Measurements from ENCODE around the gene DHX35. TPM values are rescaled to one million over a fixed set of nuclear protein-coding genes. Genes with fewer than 3 reads are reported as not detected.

Gene DHX35
- total and polyA plus RNA-seq, 2 of the 13 experiments (the other 11 are each of a cell fraction or from before 2014, with no cell fraction given) = 25.8 to 28.7 TPM

DNA sequence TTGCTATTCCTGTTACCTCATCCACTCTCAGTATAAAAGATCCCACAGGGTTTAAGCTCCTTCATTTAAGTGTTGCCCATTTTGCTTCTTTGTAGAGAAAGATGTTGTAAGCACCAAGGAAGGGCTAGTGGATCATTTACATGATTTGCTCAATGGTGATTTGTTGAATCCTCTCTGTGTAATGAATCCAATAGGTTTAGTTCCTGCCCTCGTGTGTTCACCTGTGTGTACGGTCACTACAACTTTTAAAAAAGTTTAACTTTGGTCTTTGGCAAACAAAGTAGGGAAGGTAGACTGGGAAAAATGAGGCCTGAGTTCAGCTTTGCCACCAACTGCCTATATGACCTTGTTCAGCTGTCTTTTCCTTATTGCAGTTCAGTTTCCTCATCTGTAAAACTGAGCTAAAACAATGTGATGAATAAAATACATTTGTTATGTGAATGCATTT, 51.5 kb downstream of the DHX35 start (continued):
- TF ChIP-seq, protein P1, sequence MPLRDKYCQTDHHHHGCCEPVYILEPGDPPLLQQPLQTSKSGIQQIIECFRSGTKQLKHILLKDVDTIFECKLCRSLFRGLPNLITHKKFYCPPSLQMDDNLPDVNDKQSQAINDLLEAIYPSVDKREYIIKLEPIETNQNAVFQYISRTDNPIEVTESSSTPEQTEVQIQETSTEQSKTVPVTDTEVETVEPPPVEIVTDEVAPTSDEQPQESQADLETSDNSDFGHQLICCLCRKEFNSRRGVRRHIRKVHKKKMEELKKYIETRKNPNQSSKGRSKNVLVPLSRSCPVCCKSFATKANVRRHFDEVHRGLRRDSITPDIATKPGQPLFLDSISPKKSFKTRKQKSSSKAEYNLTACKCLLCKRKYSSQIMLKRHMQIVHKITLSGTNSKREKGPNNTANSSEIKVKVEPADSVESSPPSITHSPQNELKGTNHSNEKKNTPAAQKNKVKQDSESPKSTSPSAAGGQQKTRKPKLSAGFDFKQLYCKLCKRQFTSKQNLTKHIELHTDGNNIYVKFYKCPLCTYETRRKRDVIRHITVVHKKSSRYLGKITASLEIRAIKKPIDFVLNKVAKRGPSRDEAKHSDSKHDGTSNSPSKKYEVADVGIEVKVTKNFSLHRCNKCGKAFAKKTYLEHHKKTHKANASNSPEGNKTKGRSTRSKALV (CRISPR knock-in tag; IDR thresholded peaks at IDR 0.05) = 0 out of 2 replicates have a peak, but pooled peaks have one; percentile 23
- TF ChIP-seq TGIF2 (CRISPR knock-in tag; IDR thresholded peaks at IDR 0.05) (no peak), SOX13 (IDR thresholded peaks at IDR 0.05) (no peak), SOX13 (CRISPR knock-in tag; conservative IDR thresholded peaks at IDR 0.05 in 1 of 2, IDR thresholded peaks at IDR 0.05 in 1 of 2) (peak in 1 of 2 experiments; percentile 50; a peak in 1 of 4 replicates), PHF5A (CRISPR knock-in tag; IDR thresholded peaks at IDR 0.05; ENCODE audit: low read depth, unreplicated experiment) (peak; percentile 27), NR2F2 (IDR thresholded peaks at IDR 0.05; ENCODE audit: borderline replicate concordance, low read depth) (peak; percentile 16; the same call in 1 of the 2 replicates), ZSCAN9 (CRISPR knock-in tag; IDR thresholded peaks at IDR 0.05; ENCODE audit: borderline replicate concordance) (no peak), ZNF264 (CRISPR knock-in tag; IDR thresholded peaks at IDR 0.05) (peak; percentile 59), TBX3 (IDR thresholded peaks at IDR 0.05; ENCODE audit: borderline replicate concordance) (no peak), GATAD1 (CRISPR knock-in tag; IDR thresholded peaks at IDR 0.05) (no peak), HNRNPK (IDR thresholded peaks at IDR 0.05; ENCODE audit: low read depth, low read length, poor library complexity, severe bottlenecking) (no peak), ZNF3 (CRISPR knock-in tag; IDR thresholded peaks at IDR 0.05) (peak; percentile 97)
- TF ChIP-seq, protein P2, sequence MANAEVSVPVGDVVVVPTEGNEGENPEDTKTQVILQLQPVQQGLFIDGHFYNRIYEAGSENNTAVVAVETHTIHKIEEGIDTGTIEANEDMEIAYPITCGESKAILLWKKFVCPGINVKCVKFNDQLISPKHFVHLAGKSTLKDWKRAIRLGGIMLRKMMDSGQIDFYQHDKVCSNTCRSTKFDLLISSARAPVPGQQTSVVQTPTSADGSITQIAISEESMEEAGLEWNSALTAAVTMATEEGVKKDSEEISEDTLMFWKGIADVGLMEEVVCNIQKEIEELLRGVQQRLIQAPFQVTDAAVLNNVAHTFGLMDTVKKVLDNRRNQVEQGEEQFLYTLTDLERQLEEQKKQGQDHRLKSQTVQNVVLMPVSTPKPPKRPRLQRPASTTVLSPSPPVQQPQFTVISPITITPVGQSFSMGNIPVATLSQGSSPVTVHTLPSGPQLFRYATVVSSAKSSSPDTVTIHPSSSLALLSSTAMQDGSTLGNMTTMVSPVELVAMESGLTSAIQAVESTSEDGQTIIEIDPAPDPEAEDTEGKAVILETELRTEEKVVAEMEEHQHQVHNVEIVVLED (CRISPR knock-in tag; IDR thresholded peaks at IDR 0.05; ENCODE audit: borderline replicate concordance) = peak; percentile 33; the same call in 1 of the 2 replicates
- TF ChIP-seq, protein P3, sequence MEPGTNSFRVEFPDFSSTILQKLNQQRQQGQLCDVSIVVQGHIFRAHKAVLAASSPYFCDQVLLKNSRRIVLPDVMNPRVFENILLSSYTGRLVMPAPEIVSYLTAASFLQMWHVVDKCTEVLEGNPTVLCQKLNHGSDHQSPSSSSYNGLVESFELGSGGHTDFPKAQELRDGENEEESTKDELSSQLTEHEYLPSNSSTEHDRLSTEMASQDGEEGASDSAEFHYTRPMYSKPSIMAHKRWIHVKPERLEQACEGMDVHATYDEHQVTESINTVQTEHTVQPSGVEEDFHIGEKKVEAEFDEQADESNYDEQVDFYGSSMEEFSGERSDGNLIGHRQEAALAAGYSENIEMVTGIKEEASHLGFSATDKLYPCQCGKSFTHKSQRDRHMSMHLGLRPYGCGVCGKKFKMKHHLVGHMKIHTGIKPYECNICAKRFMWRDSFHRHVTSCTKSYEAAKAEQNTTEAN (CRISPR knock-in tag; conservative IDR thresholded peaks at IDR 0.05) = 0 out of 2 replicates have a peak, but pooled peaks have one; percentile 36
- TF ChIP-seq, protein P4, sequence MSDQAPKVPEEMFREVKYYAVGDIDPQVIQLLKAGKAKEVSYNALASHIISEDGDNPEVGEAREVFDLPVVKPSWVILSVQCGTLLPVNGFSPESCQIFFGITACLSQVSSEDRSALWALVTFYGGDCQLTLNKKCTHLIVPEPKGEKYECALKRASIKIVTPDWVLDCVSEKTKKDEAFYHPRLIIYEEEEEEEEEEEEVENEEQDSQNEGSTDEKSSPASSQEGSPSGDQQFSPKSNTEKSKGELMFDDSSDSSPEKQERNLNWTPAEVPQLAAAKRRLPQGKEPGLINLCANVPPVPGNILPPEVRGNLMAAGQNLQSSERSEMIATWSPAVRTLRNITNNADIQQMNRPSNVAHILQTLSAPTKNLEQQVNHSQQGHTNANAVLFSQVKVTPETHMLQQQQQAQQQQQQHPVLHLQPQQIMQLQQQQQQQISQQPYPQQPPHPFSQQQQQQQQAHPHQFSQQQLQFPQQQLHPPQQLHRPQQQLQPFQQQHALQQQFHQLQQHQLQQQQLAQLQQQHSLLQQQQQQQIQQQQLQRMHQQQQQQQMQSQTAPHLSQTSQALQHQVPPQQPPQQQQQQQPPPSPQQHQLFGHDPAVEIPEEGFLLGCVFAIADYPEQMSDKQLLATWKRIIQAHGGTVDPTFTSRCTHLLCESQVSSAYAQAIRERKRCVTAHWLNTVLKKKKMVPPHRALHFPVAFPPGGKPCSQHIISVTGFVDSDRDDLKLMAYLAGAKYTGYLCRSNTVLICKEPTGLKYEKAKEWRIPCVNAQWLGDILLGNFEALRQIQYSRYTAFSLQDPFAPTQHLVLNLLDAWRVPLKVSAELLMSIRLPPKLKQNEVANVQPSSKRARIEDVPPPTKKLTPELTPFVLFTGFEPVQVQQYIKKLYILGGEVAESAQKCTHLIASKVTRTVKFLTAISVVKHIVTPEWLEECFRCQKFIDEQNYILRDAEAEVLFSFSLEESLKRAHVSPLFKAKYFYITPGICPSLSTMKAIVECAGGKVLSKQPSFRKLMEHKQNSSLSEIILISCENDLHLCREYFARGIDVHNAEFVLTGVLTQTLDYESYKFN (CRISPR knock-in tag; conservative IDR thresholded peaks at IDR 0.05) = peak; percentile 86
- TF ChIP-seq, protein P5, sequence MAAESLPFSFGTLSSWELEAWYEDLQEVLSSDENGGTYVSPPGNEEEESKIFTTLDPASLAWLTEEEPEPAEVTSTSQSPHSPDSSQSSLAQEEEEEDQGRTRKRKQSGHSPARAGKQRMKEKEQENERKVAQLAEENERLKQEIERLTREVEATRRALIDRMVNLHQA (CRISPR knock-in tag; IDR thresholded peaks at IDR 0.05) = 0 out of 2 replicates have a peak, but pooled peaks have one; percentile 14
- TF ChIP-seq, protein P6, sequence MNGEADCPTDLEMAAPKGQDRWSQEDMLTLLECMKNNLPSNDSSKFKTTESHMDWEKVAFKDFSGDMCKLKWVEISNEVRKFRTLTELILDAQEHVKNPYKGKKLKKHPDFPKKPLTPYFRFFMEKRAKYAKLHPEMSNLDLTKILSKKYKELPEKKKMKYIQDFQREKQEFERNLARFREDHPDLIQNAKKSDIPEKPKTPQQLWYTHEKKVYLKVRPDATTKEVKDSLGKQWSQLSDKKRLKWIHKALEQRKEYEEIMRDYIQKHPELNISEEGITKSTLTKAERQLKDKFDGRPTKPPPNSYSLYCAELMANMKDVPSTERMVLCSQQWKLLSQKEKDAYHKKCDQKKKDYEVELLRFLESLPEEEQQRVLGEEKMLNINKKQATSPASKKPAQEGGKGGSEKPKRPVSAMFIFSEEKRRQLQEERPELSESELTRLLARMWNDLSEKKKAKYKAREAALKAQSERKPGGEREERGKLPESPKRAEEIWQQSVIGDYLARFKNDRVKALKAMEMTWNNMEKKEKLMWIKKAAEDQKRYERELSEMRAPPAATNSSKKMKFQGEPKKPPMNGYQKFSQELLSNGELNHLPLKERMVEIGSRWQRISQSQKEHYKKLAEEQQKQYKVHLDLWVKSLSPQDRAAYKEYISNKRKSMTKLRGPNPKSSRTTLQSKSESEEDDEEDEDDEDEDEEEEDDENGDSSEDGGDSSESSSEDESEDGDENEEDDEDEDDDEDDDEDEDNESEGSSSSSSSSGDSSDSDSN (CRISPR knock-in tag; IDR thresholded peaks at IDR 0.05) = no peak

Data from HepG2 (cell line).